Measurements from ENCODE around the gene CTNND2. TPM values are rescaled to one million over a fixed set of nuclear protein-coding genes. Genes with fewer than 3 reads are reported as not detected.

The CTNND2 gene
- polyA plus RNA-seq, 4 donors, result 1.9 to 2.7 (median 2.4) TPM

- DNase-seq (ENCODE audit: low read depth in 4 of 4, low spot score in 2 of 4), result no peak
These were observed 847.7 kb downstream of the CTNND2 start for GRCh38 chr5:11056560-11056959.

GRCh38 chr5:11054014-11054413 lies 850.2 kb downstream of the CTNND2 start:
- DNase-seq (ENCODE audit: low read depth in 4 of 4, low spot score in 2 of 4), result no peak

GRCh38 chr5:11052871-11053270 lies 851.4 kb downstream of the CTNND2 start:
- no peak for DNase-seq (ENCODE audit: low read depth in 4 of 4, low spot score in 2 of 4)

GRCh38 chr5:11050596-11051304 lies 853.5 kb downstream of the CTNND2 start:
- no peak for DNase-seq (ENCODE audit: low read depth in 4 of 4, low spot score in 2 of 4)

GRCh38 chr5:11048760-11049159 lies 855.5 kb downstream of the CTNND2 start:
- no peak for DNase-seq (ENCODE audit: low read depth in 4 of 4, low spot score in 2 of 4)

- no peak for DNase-seq (ENCODE audit: low read depth in 4 of 4, low spot score in 2 of 4)
These were observed 856.6 kb downstream of the CTNND2 start for GRCh38 chr5:11047625-11048024.

- no peak for DNase-seq (ENCODE audit: low read depth in 4 of 4, low spot score in 2 of 4)
These were observed 857.2 kb downstream of the CTNND2 start for GRCh38 chr5:11047030-11047429.

GRCh38 chr5:11046160-11046559 lies 858.1 kb downstream of the CTNND2 start:
- DNase-seq (ENCODE audit: low read depth in 4 of 4, low spot score in 2 of 4), result no peak

GRCh38 chr5:11045411-11045810 lies 858.8 kb downstream of the CTNND2 start:
- DNase-seq (ENCODE audit: low read depth in 4 of 4, low spot score in 2 of 4), result no peak

GRCh38 chr5:11044581-11044980 lies 859.7 kb downstream of the CTNND2 start:
- DNase-seq (ENCODE audit: low read depth in 4 of 4, low spot score in 2 of 4), result no peak

- DNase-seq (ENCODE audit: low read depth in 4 of 4, low spot score in 2 of 4), result no peak
These were observed 860.4 kb downstream of the CTNND2 start for GRCh38 chr5:11043881-11044280.

- DNase-seq (ENCODE audit: low read depth in 4 of 4, low spot score in 2 of 4), result no peak
These were observed 863.9 kb downstream of the CTNND2 start for GRCh38 chr5:11040345-11040744.

GRCh38 chr5:11038772-11039171 lies 865.5 kb downstream of the CTNND2 start:
- no peak for DNase-seq (ENCODE audit: low read depth in 4 of 4, low spot score in 2 of 4)

GRCh38 chr5:11037941-11038340 lies 866.3 kb downstream of the CTNND2 start:
- no peak for DNase-seq (ENCODE audit: low read depth in 4 of 4, low spot score in 2 of 4)

GRCh38 chr5:11037080-11037479 lies 867.2 kb downstream of the CTNND2 start:
- no peak for DNase-seq (ENCODE audit: low read depth in 4 of 4, low spot score in 2 of 4)

GRCh38 chr5:11030671-11031070 lies 873.6 kb downstream of the CTNND2 start:
- no peak for DNase-seq (ENCODE audit: low read depth in 4 of 4, low spot score in 2 of 4)

- DNase-seq (ENCODE audit: low read depth in 4 of 4, low spot score in 2 of 4), result no peak
These were observed 876.6 kb downstream of the CTNND2 start for GRCh38 chr5:11027660-11028059.

GRCh38 chr5:11026543-11026942 lies 877.7 kb downstream of the CTNND2 start:
- DNase-seq (ENCODE audit: low read depth in 4 of 4, low spot score in 2 of 4), result no peak

- no peak for DNase-seq (ENCODE audit: low read depth in 4 of 4, low spot score in 2 of 4)
These were observed 880.3 kb downstream of the CTNND2 start for GRCh38 chr5:11023945-11024344.

- DNase-seq (ENCODE audit: low read depth in 4 of 4, low spot score in 2 of 4), result no peak
These were observed 890.5 kb downstream of the CTNND2 start for GRCh38 chr5:11013793-11014192.

GRCh38 chr5:11012295-11012694 lies 892.0 kb downstream of the CTNND2 start:
- DNase-seq (ENCODE audit: low read depth in 4 of 4, low spot score in 2 of 4), result no peak

- DNase-seq (ENCODE audit: low read depth in 4 of 4, low spot score in 2 of 4), result no peak
These were observed 893.6 kb downstream of the CTNND2 start for GRCh38 chr5:11010429-11011210.
